ENCODE results near the gene CDK14.

- TF ChIP-seq, protein P1, sequence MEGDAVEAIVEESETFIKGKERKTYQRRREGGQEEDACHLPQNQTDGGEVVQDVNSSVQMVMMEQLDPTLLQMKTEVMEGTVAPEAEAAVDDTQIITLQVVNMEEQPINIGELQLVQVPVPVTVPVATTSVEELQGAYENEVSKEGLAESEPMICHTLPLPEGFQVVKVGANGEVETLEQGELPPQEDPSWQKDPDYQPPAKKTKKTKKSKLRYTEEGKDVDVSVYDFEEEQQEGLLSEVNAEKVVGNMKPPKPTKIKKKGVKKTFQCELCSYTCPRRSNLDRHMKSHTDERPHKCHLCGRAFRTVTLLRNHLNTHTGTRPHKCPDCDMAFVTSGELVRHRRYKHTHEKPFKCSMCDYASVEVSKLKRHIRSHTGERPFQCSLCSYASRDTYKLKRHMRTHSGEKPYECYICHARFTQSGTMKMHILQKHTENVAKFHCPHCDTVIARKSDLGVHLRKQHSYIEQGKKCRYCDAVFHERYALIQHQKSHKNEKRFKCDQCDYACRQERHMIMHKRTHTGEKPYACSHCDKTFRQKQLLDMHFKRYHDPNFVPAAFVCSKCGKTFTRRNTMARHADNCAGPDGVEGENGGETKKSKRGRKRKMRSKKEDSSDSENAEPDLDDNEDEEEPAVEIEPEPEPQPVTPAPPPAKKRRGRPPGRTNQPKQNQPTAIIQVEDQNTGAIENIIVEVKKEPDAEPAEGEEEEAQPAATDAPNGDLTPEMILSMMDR (IDR thresholded peaks at IDR 0.05; ENCODE audit: low read length), result no peak
- no peak for TF ChIP-seq EZH2 (IDR thresholded peaks at IDR 0.05; ENCODE audit: borderline replicate concordance, low read length)
Measured at GRCh38 chr7:91242097-91242844, 646.1 kb downstream of the CDK14 start.
